HG03039 (cell line): ENCODE measurements around the gene DGKB.
"Not testable (repeated sequence)": the region's sequence is repeated elsewhere in the genome, so short reads cannot be mapped to it uniquely, and the experiment has no call there.

ENCODE experiments used
- ATAC-seq: cut with Tn5 transposase; IDR thresholded peaks from one replicate; pipeline ENCODE4 v1.9.1; 2021; ENCODE audit warnings: mild to moderate bottlenecking, moderate library complexity; ENCODE audit not compliant: unreplicated experiment

Gene DGKB

DNA sequence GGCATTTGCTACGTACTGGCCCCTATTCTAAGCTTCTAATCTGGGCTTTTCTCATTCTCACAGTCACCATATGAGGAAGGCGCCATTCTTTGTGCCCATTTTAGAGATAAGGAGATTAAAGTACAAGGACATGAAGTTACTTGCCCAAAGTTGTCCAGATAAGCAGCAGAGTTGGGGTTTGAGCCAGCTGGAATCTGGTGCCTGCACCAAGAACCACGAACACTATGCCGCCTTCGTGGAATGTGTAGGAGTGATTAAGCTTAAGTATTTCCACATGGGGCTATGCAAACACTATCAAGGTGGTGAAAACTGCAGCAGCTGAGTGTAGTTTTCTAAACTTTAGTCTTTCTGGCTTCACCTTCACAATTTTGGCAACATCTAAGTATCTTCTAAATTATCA is 570.4 kb downstream of the DGKB start:
- ATAC-seq = no peak

DNA sequence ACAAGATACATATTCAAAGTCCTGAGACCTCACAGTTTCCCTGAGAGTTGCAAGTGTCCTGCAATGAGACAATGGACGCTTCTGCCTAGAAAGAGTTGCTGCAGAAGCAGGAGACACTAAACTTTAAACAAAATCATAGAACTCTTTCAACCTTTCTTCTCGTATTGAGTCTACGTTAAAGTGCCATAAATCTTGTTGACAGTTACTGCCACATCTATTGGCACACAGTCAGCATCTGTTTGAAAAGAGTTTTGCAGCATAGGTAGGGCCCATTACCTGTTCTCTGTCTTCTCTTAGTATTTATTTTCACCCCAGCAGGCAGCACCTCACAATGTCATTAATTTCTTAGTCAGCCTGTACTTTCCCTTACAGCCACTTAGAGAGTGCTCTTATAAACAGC is 577.8 kb downstream of the DGKB start:
- ATAC-seq = no peak

GRCh38 chr7:14322724-14323123 is 579.8 kb downstream of the DGKB start:
- ATAC-seq = no peak

DNA sequence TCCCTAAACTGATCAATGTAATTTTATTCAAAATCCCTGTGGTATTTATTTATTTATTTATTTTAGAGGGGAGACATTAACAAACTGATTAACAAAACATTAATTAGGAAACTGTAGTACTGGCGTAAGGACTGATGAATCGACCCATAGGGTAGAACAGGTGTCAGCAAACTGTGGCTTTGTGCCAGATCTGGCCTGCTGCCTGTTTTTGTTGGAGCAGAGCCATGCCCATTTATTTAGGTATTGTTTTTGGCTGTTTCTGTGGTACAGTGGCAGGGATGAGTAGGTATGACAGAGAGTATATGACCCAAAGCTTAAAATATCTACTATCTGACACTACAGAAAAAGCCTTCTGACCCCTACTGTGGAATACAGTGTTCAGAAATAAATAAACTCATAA is 580.6 kb downstream of the DGKB start:
- no peak for ATAC-seq

DNA sequence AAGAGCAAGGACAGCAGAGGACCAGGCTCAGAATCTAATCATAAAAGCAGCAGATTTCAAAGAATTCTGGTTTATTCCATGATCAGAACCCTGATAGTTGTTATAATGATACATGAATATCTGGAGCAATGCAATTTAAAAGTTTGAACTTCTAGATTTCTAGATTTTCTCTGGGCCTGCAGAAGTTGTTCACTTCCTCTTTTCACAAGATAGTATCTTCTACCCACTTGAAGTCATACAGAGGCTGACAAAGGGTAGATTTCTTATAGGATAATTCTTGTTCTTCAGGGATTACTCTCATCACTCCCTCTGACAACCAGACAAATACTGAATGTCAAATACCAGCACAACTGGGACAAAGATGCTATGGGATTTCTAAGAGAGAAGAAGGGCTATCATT is 593.1 kb downstream of the DGKB start:
- ATAC-seq = no peak

DNA sequence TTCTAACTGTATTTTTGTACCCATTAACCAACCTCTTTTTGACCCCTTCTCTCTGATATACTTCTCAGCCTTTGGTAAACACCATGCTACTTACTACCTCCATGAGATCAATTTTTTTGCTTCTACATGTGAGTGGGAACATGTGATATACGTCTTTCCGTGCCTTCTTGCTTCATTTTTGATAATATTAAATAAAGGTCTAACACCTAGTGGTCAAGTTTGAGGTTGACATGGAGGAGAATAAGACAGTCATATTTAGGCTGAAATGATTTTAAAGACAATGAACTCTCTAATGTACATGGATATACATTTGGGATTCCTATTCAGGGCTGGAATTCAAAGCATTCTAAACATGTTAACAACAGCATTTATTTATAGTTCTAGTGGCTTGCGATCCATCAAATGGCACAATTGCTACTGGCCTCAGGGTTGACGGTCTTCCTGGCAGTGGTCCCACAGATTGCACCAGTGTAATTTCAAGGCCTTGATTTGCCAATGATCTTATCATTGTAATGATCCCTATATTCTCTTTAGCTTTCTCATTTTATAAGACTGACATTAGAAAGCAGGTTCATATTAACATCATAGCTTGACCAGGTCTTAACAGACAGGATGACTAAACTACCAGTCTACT is 597.2 kb downstream of the DGKB start:
- no peak for ATAC-seq

DNA sequence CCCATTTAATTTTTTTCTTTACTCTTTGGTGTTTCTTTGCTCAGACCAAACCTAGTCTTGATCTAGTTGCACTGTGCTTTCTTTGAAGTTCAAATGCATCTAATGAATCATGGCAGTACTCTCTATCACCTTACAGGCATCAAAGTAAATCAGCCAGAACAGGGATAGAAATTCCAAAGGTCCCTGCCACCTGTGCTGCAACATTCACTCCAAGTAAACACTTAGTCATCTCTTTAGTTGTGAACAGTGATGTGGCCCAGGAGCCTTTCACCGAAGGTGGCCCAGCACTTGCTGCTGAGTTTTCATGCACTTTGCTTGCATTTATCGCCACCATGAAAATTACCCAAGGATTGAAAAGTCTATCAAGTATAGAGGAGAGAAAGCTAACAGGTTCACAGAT is 599.0 kb downstream of the DGKB start:
- no peak for ATAC-seq

DNA sequence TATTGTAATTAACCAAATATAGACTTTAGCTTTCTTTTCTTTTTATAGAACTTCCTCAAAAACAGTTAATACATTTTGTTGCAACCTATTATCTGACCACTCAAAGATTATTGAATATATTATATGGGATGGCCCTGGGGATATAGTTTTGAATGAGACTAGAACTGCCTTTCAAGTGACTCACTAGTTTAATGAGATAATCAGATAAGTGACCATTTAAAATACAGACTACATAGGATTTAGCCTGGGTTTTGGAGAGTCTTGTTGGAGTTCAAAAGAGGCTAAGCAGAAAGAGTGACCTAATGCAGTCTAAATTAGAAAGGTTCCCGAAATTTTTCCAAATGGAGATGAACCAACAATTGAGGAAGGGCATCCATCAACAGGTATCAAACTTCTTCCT is 607.9 kb downstream of the DGKB start:
- no peak for ATAC-seq

DNA sequence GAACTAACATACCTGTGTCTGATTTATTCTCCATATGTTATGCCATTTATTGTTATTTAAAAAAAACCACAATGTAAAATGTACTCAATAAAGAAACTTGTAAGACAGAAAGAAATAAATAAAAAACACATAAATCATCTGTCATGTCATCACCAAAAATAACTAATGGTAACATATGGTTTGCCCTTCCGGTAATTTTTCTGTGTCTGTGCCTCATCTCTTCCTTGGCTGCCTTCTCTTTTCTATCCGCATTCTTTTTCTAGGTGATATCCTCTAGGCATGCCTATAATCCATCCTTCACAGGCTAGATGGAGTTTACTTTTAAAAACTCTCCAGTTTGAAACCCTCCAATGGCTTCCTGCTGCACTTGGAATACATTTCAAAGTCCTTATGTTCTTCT is 609.1 kb downstream of the DGKB start:
- no peak for ATAC-seq

- no peak for ATAC-seq
Measured at GRCh38 chr7:14292737-14293136, 609.8 kb downstream of the DGKB start.

DNA sequence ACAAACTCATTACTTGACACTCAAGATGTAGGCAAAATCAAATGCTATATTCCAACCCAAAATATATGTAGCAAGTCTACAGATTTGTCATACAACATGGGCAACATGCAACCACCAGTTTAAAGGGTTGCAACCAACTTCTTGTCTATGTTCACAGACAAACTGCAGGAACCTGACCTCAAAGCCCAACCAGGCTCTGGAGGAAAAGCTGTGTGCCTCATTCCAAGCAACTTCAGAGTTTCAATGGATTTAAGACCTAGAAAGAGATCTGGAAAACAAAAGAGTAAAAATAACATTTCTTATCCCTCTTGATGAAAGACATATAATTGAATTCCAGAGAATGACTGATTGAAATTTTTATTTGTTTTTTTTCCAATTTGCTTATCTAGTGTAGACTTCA is 612.6 kb downstream of the DGKB start:
- ATAC-seq = no peak

DNA sequence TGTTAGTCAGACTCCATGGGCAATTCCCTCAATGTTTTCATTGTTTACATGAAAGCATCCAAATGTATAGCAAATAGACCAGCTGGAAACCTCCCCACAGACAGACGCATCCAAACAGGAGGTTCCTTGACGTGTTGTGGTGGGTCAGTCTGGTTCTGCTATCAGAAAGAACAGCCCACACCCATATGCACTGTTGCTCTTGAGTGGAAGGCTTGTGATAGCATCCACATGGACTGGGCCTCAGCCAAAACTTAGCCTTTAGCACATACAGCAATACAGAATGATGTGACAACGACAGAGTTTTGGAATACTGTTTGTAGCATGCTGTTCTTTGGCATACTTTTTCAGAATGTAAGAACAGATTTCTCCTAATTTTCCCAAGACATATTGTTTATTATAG is 613.9 kb downstream of the DGKB start:
- ATAC-seq = no peak

DNA sequence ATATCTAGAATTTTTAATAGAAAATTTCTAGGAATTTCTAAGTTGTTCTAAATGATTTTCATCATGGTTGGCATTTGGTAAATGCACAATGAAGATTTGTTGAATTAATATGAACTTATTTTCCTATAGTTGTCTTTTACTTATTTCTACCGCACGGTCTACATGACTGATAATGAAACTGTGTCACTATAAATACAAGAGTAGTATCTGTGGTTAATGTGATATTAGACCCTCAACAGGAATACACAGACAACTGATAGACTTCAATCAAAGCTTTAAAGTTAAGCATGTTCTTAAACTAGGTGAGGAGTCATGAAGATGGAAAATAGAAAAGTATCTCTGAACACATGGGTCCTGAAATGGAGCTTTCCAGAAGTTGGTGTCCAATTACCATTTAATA is 615.2 kb downstream of the DGKB start:
- no peak for ATAC-seq

DNA sequence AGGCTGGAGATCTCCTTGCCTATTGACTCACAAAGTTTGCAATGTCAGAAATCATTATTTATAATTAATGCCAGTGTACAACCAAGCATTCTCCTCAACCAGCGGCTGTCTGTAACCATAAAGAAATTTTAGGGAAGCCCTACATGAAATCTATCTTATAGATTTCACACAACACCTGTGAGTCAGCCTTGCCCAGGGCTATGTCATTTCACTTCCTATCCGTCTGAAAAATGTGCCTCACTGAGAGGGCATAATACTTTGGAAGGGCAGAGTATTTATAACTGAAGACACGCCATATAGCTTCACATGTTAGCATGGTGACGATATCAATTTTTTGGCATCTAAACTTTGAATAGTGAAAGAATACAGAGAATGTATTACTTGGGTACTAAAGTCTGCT is 616.5 kb downstream of the DGKB start:
- no peak for ATAC-seq

DNA sequence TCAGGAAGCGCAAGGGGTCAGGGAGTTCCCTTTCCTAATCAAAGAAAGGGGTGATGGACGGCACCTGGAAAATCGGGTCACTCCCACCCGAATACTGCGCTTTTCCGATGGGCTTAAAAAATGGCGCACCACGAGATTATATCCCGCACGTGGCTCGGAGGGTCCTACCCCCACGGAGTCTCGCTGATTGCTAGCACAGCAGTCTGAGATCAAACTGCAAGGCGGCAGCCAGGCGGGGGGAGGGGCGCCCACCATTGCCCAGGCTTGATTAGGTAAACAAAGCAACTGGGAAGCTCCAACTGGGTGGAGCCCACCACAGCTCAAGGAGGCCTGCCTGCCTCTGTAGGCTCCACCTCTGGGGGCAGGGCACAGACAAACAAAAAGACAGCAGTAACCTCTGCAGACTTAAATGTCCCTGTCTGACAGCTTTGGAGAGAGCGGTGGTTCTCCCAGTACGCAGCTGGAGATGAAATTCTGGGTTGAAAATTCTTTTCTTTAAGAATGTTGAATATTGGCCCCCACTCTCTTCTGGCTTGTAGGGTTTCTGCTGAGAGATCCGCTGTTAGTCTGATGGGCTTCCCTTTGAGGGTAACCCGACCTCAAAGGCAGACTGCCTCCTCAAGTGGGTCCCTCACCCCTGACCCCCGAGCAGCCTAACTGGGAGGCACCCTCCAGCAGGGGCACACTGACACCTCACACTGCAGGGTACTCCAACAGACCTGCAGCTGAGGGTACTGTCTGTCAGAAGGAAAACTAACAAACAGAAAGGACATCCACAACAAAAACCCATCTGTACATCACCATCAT is 623.3 kb downstream of the DGKB start:
- not testable (repeated sequence) for ATAC-seq

GRCh38 chr7:14275356-14275755 is 627.2 kb downstream of the DGKB start:
- ATAC-seq = no peak

- ATAC-seq = no peak
Measured at GRCh38 chr7:14271441-14271840, 631.1 kb downstream of the DGKB start.

DNA sequence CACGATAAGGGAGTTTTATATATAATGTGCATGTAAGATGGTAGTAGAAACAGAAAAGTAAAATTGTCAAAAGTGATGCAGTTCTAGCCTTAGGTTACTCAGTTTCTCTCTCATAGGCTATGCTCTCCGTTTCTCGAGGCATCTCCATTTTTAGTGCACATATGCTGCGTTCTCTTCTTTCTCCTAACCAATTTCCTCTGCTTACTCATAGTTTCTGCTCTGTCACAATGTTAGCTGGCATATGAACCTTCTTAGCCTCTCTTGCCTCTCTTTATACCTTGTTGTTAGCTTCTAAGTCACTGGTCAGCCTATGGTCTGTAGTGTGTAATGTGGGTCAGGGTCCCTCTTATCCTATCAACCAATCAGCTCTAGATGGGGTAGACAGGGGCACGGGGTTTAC is 632.5 kb downstream of the DGKB start:
- ATAC-seq = no peak

DNA sequence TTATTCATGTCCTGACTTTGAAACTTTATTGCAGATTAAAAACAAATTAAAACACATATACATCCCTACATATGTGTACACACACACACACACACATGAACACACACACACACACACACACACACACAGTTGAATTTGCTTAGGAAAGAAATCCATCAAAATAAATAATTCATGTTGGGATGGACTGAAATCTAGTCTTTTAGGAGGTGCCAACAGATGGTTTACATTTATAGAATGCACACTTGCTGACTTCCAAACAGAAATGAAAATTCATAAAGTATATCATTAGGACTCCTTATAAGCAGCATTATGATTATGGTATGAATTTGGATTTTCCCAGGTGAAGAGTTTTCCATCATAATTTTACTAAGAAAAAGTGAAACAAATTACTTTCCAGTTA is 642.5 kb downstream of the DGKB start:
- no peak for ATAC-seq

GRCh38 chr7:14258861-14259260 is 643.7 kb downstream of the DGKB start:
- no peak for ATAC-seq

DNA sequence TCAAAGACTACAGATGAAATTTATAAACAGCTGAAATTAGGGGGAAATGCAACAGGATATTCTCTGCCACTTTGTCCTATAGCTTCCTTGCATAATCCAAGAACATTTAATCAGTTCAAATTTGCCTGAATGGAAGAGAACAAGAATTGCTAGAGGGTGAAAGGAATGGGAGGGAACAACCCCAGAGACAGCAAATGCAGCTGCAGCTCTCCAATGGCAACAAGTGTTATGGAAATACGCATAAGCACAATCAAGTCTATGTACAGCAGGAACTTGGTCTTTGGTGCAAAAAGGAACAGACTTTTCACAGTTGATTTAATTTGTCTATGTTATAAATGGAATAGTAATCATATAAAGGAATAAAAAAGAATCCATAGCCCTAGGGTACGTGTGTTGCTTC is 644.1 kb downstream of the DGKB start:
- no peak for ATAC-seq

DNA sequence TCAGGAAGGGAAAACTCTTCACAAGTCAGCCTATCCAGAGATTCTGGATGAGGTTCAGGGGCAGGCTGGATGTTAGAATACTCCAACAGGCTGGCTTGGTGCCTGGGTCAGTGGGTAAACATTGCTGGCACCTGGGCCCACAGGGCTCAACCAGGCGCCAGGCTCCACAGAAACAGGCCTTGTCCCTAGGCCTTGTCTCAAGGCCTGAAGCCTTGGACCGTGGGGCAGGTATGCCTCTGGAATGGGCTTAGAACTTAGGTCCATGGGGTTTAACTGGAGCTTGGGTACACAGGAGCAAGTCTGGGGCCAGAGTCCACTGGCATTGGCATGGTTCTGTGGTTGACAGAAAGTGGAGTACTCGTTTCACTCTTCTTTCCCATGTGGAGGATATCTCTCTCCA is 650.1 kb downstream of the DGKB start:
- no peak for ATAC-seq

GRCh38 chr7:14242175-14242574 is 660.4 kb downstream of the DGKB start:
- no peak for ATAC-seq
